PC-9 (cell line): Measurements from ENCODE around the gene RRP1. TPM values are rescaled to one million over a fixed set of nuclear protein-coding genes. Genes with fewer than 3 reads are reported as not detected.

Experiments
- BruUV-seq: library from RNA; stranded (reverse); fragments of 400-500 nt; replicated peaks from 2 replicates; lab custom pipeline; 2021; lab: Mats Ljungman, UMichigan
- CTCF ChIA-PET: fragments of 300-600 bp; sonication (Branson Sonifier 250); formaldehyde crosslinking; loops from one replicate; lab custom pipeline; 2022; ENCODE audit warnings: antibody characterized with exemption; lab: Charles Lee
- POLR2A ChIA-PET: fragments of 300-600 bp; sonication (Branson Sonifier 250); formaldehyde crosslinking; loops from one replicate; lab custom pipeline; 2022; ENCODE audit warnings: antibody characterized with exemption; ENCODE audit not compliant: unreplicated experiment; lab: Charles Lee
- DNase-seq, 2 experiments: peaks; one replicate each; pipeline versions ENCODE4 v3.0.0 to v3.0.0-alpha.2; 2015 to 2022; ENCODE audit warnings: mixed read lengths in 1 of 2
- H2AFZ ChIP-seq: fragments of 200-600 bp; sonication (generic); 2 replicates; pipeline ENCODE4 v1.8.1; 2017; ENCODE audit warnings: antibody characterized with exemption
- H3F3A ChIP-seq: fragments of 200-600 bp; sonication (generic); 2 replicates; pipeline ENCODE4 v1.8.1; 2017; ENCODE audit warnings: antibody characterized with exemption, mild to moderate bottlenecking, low read depth; ENCODE audit not compliant: insufficient read depth
- H3K27ac ChIP-seq: fragments of 200-600 bp; sonication (generic); 2 replicates; pipeline ENCODE4 v1.6.1; 2016; ENCODE audit warnings: mixed run types
- H3K27me3 ChIP-seq: fragments of 200-600 bp; sonication (generic); 2 replicates; pipeline ENCODE4 v1.6.1; 2016; ENCODE audit warnings: low read depth, mixed run types; ENCODE audit not compliant: insufficient read depth
- H3K36me3 ChIP-seq: fragments of 200-600 bp; sonication (generic); 2 replicates; pipeline ENCODE4 v1.6.1; 2016; ENCODE audit warnings: low read depth, mixed run types
- H3K4me1 ChIP-seq: fragments of 200-600 bp; sonication (generic); replicated peaks from 2 replicates; pipeline ENCODE4 v1.6.1; 2016; ENCODE audit warnings: mixed run types; ENCODE audit not compliant: insufficient read depth
- H3K4me2 ChIP-seq: fragments of 200-600 bp; sonication (generic); 2 replicates; pipeline ENCODE4 v1.6.1; 2017; ENCODE audit warnings: mixed run types
- H3K4me3 ChIP-seq: fragments of 200-600 bp; sonication (generic); 2 replicates; pipeline ENCODE4 v1.6.1; 2016; ENCODE audit warnings: mixed run types
- H3K79me2 ChIP-seq: fragments of 200-600 bp; sonication (generic); 2 replicates; pipeline ENCODE4 v1.6.1; 2017; ENCODE audit warnings: low read depth, mixed run types
- H3K9me2 ChIP-seq: fragments of 200-600 bp; sonication (generic); 2 replicates; pipeline ENCODE4 v1.8.1; 2017; ENCODE audit warnings: mild to moderate bottlenecking; ENCODE audit not compliant: insufficient read depth
- H3K9me3 ChIP-seq: fragments of 200-600 bp; sonication (generic); 2 replicates; pipeline ENCODE4 v1.8.1; 2016; ENCODE audit warnings: low read depth; ENCODE audit not compliant: insufficient read depth
- H4K20me1 ChIP-seq: fragments of 200-600 bp; sonication (generic); 2 replicates; pipeline ENCODE4 v1.8.1; 2017; ENCODE audit not compliant: insufficient read depth
- CTCF ChIP-seq: fragments of 200-600 bp; sonication (generic); conservative IDR thresholded peaks from 2 replicates; pipeline ENCODE4 v1.6.1; 2017; ENCODE audit warnings: mixed run types, antibody characterized with exemption, mild to moderate bottlenecking, moderate library complexity
- EZH2 ChIP-seq: fragments of 200-600 bp; sonication (generic); IDR thresholded peaks from 2 replicates; pipeline ENCODE4 v1.8.0; 2017; ENCODE audit warnings: antibody characterized with exemption, low read depth
- intact Hi-C: fragments of 100-400 bp; cut with micrococcal nuclease; formaldehyde crosslinking; loops from one replicate; pipeline ENCODE4 v1.10.0; 2022; ENCODE audit not compliant: unreplicated experiment
- total RNA-seq: library from RNA; stranded (reverse); gene quantifications from 2 replicates; pipeline ENCODE4 v1.2.3, GENCODE V29; 2021

Gene RRP1
- total RNA-seq, 1 experiment from 2014 or later: 24.9 TPM

GRCh38 chr21:43775795-43776430 is 13.5 kb upstream of the RRP1 start, which contains the start of gene CSTB:
CSTB (minus strand) TSS chr21:43776308; CDS start chr21:43776269, 39 bp downstream.
- peaks cover 15% of the 10 kb centered on the region for H3K36me3 ChIP-seq
- no peak for TF ChIP-seq EZH2
- TF ChIP-seq CTCF: no peak
- H3K9me2 ChIP-seq: no peaks in the 10 kb centered on the region
- peaks cover 7% of the 10 kb centered on the region for H4K20me1 ChIP-seq
- DNase-seq: no peak
- peaks cover 48% of the 10 kb centered on the region for H3K4me1 ChIP-seq
- peaks cover 62% of the 10 kb centered on the region for H3F3A ChIP-seq
- peak within 1 kb of the TSS; percentile 95 for H3K4me2 ChIP-seq
- intact Hi-C loops: no loop called here
- peak within 1 kb of the TSS; percentile 96 for H3K4me3 ChIP-seq
- H3K79me2 ChIP-seq: peaks cover 48% of the 10 kb centered on the region
- H3K27me3 ChIP-seq: no peaks in the 10 kb centered on the region
- ChIA-PET POLR2A (no interaction called here), CTCF (no interaction called here)
- H2AFZ ChIP-seq: no peak within 1 kb of the TSS
- no peaks in the 10 kb centered on the region for H3K9me3 ChIP-seq
- BruUV-seq: no TSS peak
- peak within 1 kb of the TSS; percentile 100 for H3K27ac ChIP-seq

- H3K4me2 ChIP-seq: peak overlapping the region; percentile 87
- ChIA-PET CTCF (interaction anchor here (0.7 kb wide), 1 partner anchor 11 kb away, joined by 3 read pairs; no protein-coding TSS in a partner anchor), POLR2A (no interaction called here)
- H3K9me3 ChIP-seq: no peaks in the 10 kb centered on the region
- peaks cover 52% of the 10 kb centered on the region for H3K79me2 ChIP-seq
- peaks cover 7% of the 10 kb centered on the region for H4K20me1 ChIP-seq
- no TSS peak for BruUV-seq
- intact Hi-C loops: no loop called here
- TF ChIP-seq EZH2 (no peak), CTCF (no peak)
- H3K9me2 ChIP-seq: no peaks in the 10 kb centered on the region
- H2AFZ ChIP-seq: no peak overlapping the region
- peaks cover 67% of the 10 kb centered on the region for H3K4me1 ChIP-seq
- no peak for DNase-seq
- peak overlapping the region; percentile 49 for H3K4me3 ChIP-seq
- peak overlapping the region; percentile 100 for H3K27ac ChIP-seq
- H3F3A ChIP-seq: peaks cover 72% of the 10 kb centered on the region
- H3K27me3 ChIP-seq: no peaks in the 10 kb centered on the region
- peaks cover 14% of the 10 kb centered on the region for H3K36me3 ChIP-seq
Observed at GRCh38 chr21:43777953-43778352, 11.4 kb upstream of the RRP1 start.

GRCh38 chr21:43778469-43779335 is 10.7 kb upstream of the RRP1 start:
- Histone ChIP-seq H3F3A (peaks cover 73% of the 10 kb centered on the region), H3K4me3 (peak overlapping the region; percentile 57), H3K36me3 (peaks cover 7% of the 10 kb centered on the region; the same call in 1 of the 2 replicates), H3K27ac (peak overlapping the region; percentile 100), H3K27me3 (no peaks in the 10 kb centered on the region), H3K79me2 (peaks cover 45% of the 10 kb centered on the region), H3K4me1 (peaks cover 68% of the 10 kb centered on the region), H3K9me3 (no peaks in the 10 kb centered on the region), H3K4me2 (peak overlapping the region; percentile 87), H3K9me2 (no peaks in the 10 kb centered on the region), H4K20me1 (peaks cover 7% of the 10 kb centered on the region), H2AFZ (no peak overlapping the region)
- intact Hi-C loops: loop anchor here (1.0 kb wide), 1 partner anchor 11 kb away; the partner anchor contains the start of gene RRP1
- TF ChIP-seq CTCF (no peak), EZH2 (no peak)
- no TSS peak for BruUV-seq
- ChIA-PET CTCF (interaction anchor here (0.7 kb wide), 1 partner anchor 10 kb away, joined by 3 read pairs; no protein-coding TSS in a partner anchor), POLR2A (no interaction called here)
- peak; percentile 61 to 98 for DNase-seq
